ENCODE measurements around the gene SLC30A5.

DNA sequence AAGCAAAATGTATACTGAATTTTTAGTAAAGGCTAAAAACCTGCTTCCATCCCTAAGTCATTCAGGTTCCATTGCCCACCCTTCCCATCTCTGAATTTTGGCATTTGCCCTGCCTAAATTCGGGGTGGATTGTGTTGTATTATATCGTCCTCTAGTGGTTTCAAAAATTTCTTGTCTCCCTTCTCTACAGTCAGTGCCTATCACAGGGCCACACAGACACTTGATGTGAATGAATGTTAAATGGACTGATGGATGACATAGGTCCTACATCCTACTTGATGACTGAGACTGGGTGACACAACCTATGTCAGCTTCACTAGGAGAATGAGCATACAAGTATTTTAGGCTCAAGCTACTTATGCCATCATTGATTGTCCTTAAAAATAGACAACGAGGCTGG is 45.6 kb upstream of the SLC30A5 start:
- TF ChIP-seq, protein P1, sequence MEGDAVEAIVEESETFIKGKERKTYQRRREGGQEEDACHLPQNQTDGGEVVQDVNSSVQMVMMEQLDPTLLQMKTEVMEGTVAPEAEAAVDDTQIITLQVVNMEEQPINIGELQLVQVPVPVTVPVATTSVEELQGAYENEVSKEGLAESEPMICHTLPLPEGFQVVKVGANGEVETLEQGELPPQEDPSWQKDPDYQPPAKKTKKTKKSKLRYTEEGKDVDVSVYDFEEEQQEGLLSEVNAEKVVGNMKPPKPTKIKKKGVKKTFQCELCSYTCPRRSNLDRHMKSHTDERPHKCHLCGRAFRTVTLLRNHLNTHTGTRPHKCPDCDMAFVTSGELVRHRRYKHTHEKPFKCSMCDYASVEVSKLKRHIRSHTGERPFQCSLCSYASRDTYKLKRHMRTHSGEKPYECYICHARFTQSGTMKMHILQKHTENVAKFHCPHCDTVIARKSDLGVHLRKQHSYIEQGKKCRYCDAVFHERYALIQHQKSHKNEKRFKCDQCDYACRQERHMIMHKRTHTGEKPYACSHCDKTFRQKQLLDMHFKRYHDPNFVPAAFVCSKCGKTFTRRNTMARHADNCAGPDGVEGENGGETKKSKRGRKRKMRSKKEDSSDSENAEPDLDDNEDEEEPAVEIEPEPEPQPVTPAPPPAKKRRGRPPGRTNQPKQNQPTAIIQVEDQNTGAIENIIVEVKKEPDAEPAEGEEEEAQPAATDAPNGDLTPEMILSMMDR (IDR thresholded peaks at IDR 0.05) = peak in 3 of 7 experiments; percentile 23 to 34 (median 24)
- no peak for TF ChIP-seq POLR2A (IDR thresholded peaks at IDR 0.05)
